ENCODE data around the gene STAB2. TPM values are rescaled to one million over a fixed set of nuclear protein-coding genes. Genes with fewer than 3 reads are reported as not detected.

STAB2 gene
- total and polyA plus RNA-seq, 3 donors from 2014 or later, result 1.7 to 15.8 (median 2.7) TPM

GRCh38 chr12:103673487-103673886, 86.4 kb downstream of the STAB2 start:
- Histone ChIP-seq H3K4me3 (no peak overlapping the region), H3K27me3 (no peaks in the 10 kb centered on the region), H3K4me1 (no peaks in the 10 kb centered on the region), H3K9me3 (no peaks in the 10 kb centered on the region), H3K27ac (no peak overlapping the region), H3K36me3 (ENCODE audit: low read depth, missing control alignments) (no peaks in the 10 kb centered on the region)
- no peak for DNase-seq
- no peak for TF ChIP-seq POLR2A (IDR thresholded peaks at IDR 0.05)
- TF ChIP-seq CTCF (IDR thresholded peaks at IDR 0.05), result no peak
- 82 to 93% methylated on average over 6 of the region's 6 CpGs for WGBS, 2 donors
- intact Hi-C loops (cut with DNase I; ENCODE audit: low total_unique reads), result no loop called here

DNA sequence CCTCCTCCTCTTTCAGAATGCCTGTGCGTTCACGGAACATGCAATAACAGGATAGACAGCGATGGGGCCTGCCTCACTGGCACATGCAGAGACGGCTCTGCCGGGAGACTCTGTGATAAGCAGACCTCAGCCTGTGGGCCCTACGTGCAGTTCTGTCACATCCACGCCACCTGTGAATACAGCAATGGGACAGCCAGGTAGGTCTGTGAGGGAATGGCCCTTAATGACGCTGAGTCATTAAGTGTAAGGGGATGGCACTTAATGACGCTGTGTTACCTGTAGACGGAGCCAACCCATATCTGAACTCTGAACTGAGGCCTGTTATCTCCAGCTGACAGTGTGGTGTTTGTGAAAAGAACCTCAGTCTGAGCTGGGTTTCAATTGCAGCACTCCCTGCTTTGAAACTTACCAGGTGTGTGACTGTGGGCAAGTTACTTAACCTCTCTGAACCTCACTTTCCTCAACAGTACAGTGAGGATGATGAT, 86.9 kb downstream of the STAB2 start:
- intact Hi-C loops (cut with DNase I; ENCODE audit: low total_unique reads), result no loop called here
- Histone ChIP-seq H3K4me1 (no peaks in the 10 kb centered on the region), H3K9me3 (no peaks in the 10 kb centered on the region), H3K4me3 (no peak overlapping the region), H3K36me3 (ENCODE audit: low read depth, missing control alignments) (no peaks in the 10 kb centered on the region), H3K27me3 (no peaks in the 10 kb centered on the region), H3K27ac (no peak overlapping the region)
- DNase-seq, result no peak
- 89 to 95% methylated on average over 10 of the region's 10 CpGs for WGBS, 2 donors
- TF ChIP-seq POLR2A (IDR thresholded peaks at IDR 0.05), result no peak
- TF ChIP-seq CTCF (IDR thresholded peaks at IDR 0.05), result no peak

- H3K4me3 ChIP-seq, result no peak overlapping the region
- no peaks in the 10 kb centered on the region for H3K9me3 ChIP-seq
- intact Hi-C loops (cut with DNase I; ENCODE audit: low total_unique reads), result no loop called here
- no peak for TF ChIP-seq POLR2A (IDR thresholded peaks at IDR 0.05)
- no peak for TF ChIP-seq CTCF (IDR thresholded peaks at IDR 0.05)
- 56 to 68% methylated on average over 3 of the region's 3 CpGs for WGBS, 2 donors
- no peak overlapping the region for H3K27ac ChIP-seq
- peaks cover 5% of the 10 kb centered on the region for H3K4me1 ChIP-seq
- no peak for DNase-seq
- no peaks in the 10 kb centered on the region for H3K27me3 ChIP-seq
- no peaks in the 10 kb centered on the region for H3K36me3 ChIP-seq (ENCODE audit: low read depth, missing control alignments)
Observed at GRCh38 chr12:103676893-103677292, 89.8 kb downstream of the STAB2 start.

DNA sequence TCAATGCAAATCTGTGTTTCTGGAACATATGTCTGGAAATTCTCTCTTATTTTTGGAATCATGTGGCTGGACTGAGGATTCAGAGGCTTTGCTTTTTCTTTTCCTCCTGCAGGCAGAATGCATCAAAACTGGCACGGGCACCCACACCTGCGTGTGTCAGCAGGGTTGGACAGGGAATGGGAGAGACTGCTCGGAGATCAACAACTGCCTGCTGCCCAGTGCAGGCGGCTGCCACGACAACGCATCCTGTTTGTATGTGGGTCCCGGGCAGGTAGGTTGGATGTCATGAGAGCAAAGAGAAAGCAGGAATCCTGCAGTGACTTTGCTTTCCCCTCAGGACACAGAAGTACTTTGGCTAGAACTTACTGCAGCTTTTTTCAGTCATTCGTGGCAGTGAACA, 90.3 kb downstream of the STAB2 start:
- intact Hi-C loops (cut with DNase I; ENCODE audit: low total_unique reads), result no loop called here
- Histone ChIP-seq H3K4me1 (peaks cover 5% of the 10 kb centered on the region), H3K9me3 (no peaks in the 10 kb centered on the region), H3K36me3 (ENCODE audit: low read depth, missing control alignments) (no peaks in the 10 kb centered on the region), H3K27me3 (no peaks in the 10 kb centered on the region), H3K27ac (no peak overlapping the region), H3K4me3 (no peak overlapping the region)
- TF ChIP-seq POLR2A (IDR thresholded peaks at IDR 0.05) (no peak), CTCF (IDR thresholded peaks at IDR 0.05) (no peak)
- no peak for DNase-seq
- 81 to 83% methylated on average over 8 of the region's 8 CpGs for whole genome bisulfite sequencing, 2 donors

- no peaks in the 10 kb centered on the region for H3K9me3 ChIP-seq
- WGBS, 2 donors, result 86% methylated on average over 2 of the region's 2 CpGs
- DNase-seq, result no peak
- H3K4me3 ChIP-seq, result no peak overlapping the region
- intact Hi-C loops (cut with DNase I; ENCODE audit: low total_unique reads), result no loop called here
- H3K27me3 ChIP-seq, result no peaks in the 10 kb centered on the region
- H3K27ac ChIP-seq, result no peak overlapping the region
- TF ChIP-seq POLR2A (IDR thresholded peaks at IDR 0.05) (no peak), CTCF (IDR thresholded peaks at IDR 0.05) (no peak)
- H3K36me3 ChIP-seq (ENCODE audit: low read depth, missing control alignments), result no peaks in the 10 kb centered on the region
- peaks cover 5% of the 10 kb centered on the region for H3K4me1 ChIP-seq
Observed at GRCh38 chr12:103677905-103678304, 90.8 kb downstream of the STAB2 start.
